CD4-positive, alpha-beta T cell treated with Interleukin-17A for 4 hours (primary cell): ENCODE data around the gene RALGPS1.
"Not testable (repeated sequence)": the region's sequence is repeated elsewhere in the genome, so short reads cannot be mapped to it uniquely, and the experiment has no call there.

Experiments used
- DNase-seq: peaks from one replicate; pipeline ENCODE4 v3.0.0-alpha.2; 2020; ENCODE audit warnings: mixed read lengths

The RALGPS1 gene

GRCh38 chr9:127162864-127163365, 248.3 kb downstream of the RALGPS1 start:
- no peak for DNase-seq

DNA sequence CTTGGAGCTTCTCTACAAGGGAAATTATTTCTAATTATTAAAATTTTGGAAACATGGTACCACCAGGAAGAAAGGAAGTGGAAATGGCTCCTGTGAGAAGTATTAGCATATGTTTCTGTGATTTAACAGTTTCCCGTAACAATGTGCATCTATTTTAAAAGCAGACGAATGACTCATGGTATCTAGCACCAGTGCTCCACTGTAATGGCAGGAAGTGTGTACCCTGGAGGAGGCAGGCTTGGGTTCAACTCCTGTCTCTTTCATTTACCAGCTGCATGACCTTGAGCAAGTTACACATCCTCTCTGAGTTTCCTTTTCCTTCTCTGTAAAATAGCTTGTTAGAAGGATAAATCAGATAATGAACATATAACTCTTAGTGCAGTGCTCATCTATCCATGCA, 248.8 kb downstream of the RALGPS1 start:
- no peak for DNase-seq

- DNase-seq = no peak
These were observed 250.5 kb downstream of the RALGPS1 start for GRCh38 chr9:127165116-127165515.

- no peak for DNase-seq
These were observed 251.5 kb downstream of the RALGPS1 start for GRCh38 chr9:127166111-127166510.

GRCh38 chr9:127166651-127167524, 252.3 kb downstream of the RALGPS1 start:
- peak; percentile 10 for DNase-seq

GRCh38 chr9:127167560-127168326, 253.2 kb downstream of the RALGPS1 start:
- DNase-seq = no peak

DNA sequence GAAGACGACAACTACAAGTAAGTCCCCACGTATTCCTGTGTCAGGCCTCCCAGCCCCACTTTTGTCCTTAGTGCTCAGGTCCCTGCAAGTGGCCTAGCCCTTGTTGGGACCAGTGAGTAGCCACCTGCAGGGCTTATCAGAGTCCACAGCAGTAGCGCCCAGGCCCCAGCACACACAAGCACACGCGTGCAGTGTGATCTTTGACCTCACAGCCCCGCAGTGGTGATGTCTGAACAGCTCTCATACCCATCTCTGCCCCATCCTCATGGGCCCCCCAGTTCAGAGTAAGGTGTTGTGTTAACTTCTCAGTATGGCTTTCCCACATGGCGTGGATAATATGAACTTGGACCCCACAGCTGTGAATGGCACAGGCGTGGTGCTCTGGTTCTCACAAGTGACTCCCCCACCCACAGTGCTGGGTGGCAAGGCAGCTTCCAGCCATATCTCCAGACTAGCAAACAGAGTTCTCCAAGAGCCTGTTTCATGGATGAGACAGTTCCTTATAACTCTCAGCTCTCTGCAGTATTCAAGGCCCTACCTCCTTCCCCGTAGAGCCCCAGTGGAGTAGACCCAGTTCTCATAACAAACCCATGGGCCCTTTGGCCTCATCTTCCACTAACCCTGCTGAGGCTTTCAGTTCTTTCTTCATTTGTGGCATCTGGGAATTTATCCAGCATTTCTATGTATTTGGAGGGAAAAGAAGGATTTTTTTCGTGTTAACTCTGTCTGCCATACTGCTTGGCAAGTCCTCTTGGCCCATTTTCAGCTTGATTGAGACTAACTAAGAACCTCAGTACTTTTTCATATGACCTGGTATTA, 254.4 kb downstream of the RALGPS1 start:
- DNase-seq = no peak

GRCh38 chr9:127169575-127169883, 254.9 kb downstream of the RALGPS1 start:
- no peak for DNase-seq

- no peak for DNase-seq
These were observed 255.5 kb downstream of the RALGPS1 start for GRCh38 chr9:127170103-127170502.

DNA sequence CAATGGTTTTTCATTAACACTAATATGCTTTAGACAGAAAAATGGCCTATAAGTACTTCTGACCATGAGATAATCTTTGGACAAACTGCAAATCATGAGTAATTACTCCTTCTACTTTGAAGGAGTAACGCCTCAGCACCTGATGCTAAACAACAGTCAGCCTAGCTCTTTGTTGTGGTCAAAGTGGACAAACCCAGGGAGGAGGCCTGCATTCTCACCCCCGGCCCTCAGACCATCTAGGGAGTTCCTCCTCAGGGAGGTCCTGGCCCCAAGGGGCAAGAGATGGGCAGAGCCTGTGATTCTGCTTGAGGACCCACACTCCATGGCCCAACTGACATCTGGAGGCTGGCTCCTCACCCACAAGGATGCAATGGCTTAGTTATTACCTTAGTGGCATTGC, 256.1 kb downstream of the RALGPS1 start:
- DNase-seq = no peak

- not testable (repeated sequence) for DNase-seq
These were observed 256.8 kb downstream of the RALGPS1 start for GRCh38 chr9:127171348-127171747.

- DNase-seq = no peak
These were observed 257.6 kb downstream of the RALGPS1 start for GRCh38 chr9:127172066-127172707.

GRCh38 chr9:127173063-127173462, 258.5 kb downstream of the RALGPS1 start:
- DNase-seq = no peak

GRCh38 chr9:127174386-127175318, 260.1 kb downstream of the RALGPS1 start:
- DNase-seq = no peak

- DNase-seq = no peak
These were observed 260.7 kb downstream of the RALGPS1 start for GRCh38 chr9:127175319-127175715.

GRCh38 chr9:127175764-127176163, 261.2 kb downstream of the RALGPS1 start:
- no peak for DNase-seq

- DNase-seq = no peak
These were observed 262.0 kb downstream of the RALGPS1 start for GRCh38 chr9:127176631-127177030.

DNA sequence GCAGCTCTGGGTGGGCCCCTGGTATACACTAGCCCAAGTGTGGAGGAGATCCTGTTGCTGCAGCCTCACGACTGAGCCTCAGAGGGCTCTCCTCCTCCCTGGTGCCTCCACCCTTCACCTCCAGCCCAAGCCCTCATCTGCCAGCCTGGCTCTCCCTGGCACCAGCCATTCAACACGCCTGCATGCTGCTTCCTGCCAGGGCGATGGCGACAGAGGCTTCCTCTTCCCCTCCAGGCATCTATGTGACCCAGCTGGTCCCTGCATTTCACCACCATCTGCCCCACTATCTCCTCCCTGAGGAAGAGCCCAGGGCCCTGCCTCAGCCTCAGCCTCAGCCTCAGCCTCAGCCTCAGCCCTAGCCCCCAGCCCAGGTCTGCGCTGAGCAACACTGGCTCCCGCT, 262.6 kb downstream of the RALGPS1 start:
- no peak for DNase-seq

- DNase-seq = no peak
These were observed 263.2 kb downstream of the RALGPS1 start for GRCh38 chr9:127177665-127178265.

- no peak for DNase-seq
These were observed 264.4 kb downstream of the RALGPS1 start for GRCh38 chr9:127178686-127179632.
